ENCODE results near the gene RNF224.

RNF224 gene

GRCh38 chr9:137192859-137193258 lies 34.4 kb upstream of the RNF224 start:
- no peak for DNase-seq

GRCh38 chr9:137193771-137194170 lies 33.5 kb upstream of the RNF224 start:
- no peak for DNase-seq

DNA sequence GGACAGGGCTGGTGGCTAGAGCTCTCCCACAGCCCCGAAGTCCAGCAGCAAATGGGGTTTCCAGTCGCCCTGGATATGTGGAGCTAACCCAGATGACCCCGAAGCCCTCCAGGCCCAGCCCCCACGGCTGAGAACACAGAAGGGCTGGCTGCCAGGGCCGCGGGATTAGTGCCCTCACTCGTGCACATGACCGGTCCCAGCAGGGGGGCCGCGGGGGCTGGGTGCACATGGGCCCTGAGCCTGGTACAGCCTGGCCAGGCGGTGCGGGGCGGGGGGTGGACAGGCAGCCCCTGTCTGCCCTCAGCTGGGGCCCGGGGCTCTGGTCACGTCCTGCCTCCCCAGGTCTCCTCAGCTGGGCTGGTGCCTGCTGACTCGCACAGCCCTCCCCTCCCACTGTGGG lies 32.9 kb upstream of the RNF224 start:
- DNase-seq = no peak

GRCh38 chr9:137194909-137195308 lies 32.4 kb upstream of the RNF224 start:
- DNase-seq = no peak

DNA sequence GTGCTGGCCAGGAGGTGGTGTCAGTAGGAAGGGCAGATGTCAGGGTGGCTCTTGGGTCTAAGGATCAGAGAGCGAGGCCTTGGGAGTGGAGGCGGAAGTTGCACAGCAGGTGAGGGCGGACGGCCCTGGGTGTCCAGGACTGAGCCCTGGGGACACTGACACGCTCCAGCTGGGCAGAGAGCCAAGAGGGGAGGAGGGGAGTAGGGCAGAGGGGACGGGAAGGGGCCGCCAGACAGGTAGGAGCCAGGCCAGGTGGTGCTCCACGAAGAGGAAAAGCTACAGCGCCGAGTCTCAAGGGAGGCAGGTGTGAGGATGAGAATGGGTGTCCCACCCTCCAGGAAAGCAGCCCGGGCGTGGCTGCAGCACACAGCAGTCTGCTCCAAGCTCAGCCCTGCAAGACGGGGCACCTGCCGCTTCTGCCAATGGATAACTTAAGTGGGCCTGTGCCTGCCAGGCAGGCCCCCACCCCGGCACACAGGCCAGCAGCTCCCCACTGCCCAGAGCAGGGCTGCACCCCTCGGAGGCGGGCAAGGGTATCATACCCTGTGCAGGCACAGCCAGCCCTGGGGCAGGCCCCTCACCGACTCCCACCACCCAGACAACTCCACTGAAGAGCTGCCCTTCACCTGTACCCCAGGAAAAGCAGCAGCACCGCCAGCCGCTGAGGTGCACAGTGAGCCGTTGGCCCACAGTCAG lies 31.6 kb upstream of the RNF224 start:
- DNase-seq = no peak

GRCh38 chr9:137198051-137198901 lies 29.0 kb upstream of the RNF224 start:
- DNase-seq = no peak

DNA sequence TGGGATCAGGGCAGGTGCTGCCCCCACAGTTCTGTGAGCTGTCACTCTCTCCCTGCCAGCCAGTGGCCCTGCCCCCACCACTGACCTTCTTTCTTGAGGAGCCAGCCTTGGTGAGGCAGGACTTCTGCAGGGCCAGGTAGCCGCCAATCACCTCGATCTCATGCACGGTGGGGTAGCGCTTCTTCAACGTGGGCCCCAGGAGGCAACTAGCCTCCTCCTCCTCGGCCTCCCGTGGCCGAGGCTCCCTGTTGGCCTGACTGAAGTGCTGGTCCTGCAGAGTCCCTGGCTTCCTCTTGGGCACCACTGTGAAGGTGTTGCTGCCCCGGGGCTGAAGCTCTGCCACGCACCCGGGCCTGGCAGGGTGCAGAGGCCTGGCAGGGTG lies 28.4 kb upstream of the RNF224 start:
- DNase-seq = no peak

GRCh38 chr9:137199411-137200121 lies 27.7 kb upstream of the RNF224 start:
- no peak for DNase-seq

- peak; percentile 97 for DNase-seq
Observed at GRCh38 chr9:137200311-137201204, 26.7 kb upstream of the RNF224 start, which contains the start of gene TPRN. Gene TPRN (minus strand): TSS chr9:137200741. CDS start chr9:137200711, 30 bp downstream.

GRCh38 chr9:137201205-137201868 lies 26.0 kb upstream of the RNF224 start:
- DNase-seq = no peak

DNA sequence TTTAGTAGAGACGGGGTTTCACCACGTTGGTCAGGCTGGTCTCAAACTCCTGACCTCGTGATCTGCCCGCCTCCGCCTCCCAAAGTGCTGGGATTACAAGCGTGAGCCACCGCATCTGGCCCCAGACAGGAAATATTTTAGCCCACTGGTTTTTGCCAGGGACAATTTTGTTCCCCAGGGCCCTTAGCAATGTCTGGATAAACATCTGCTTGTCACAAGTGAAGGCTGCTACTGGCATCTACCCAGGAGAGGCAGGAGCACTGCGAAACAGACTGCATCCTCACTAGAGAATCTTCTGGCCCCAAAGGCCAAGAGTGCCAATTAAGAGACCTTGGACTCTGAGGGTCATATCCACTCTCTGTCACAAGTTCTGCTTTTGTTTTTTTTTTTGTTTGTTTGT lies 24.3 kb upstream of the RNF224 start:
- DNase-seq = no peak

- no peak for DNase-seq
Observed at GRCh38 chr9:137204731-137205125, 22.6 kb upstream of the RNF224 start.

DNA sequence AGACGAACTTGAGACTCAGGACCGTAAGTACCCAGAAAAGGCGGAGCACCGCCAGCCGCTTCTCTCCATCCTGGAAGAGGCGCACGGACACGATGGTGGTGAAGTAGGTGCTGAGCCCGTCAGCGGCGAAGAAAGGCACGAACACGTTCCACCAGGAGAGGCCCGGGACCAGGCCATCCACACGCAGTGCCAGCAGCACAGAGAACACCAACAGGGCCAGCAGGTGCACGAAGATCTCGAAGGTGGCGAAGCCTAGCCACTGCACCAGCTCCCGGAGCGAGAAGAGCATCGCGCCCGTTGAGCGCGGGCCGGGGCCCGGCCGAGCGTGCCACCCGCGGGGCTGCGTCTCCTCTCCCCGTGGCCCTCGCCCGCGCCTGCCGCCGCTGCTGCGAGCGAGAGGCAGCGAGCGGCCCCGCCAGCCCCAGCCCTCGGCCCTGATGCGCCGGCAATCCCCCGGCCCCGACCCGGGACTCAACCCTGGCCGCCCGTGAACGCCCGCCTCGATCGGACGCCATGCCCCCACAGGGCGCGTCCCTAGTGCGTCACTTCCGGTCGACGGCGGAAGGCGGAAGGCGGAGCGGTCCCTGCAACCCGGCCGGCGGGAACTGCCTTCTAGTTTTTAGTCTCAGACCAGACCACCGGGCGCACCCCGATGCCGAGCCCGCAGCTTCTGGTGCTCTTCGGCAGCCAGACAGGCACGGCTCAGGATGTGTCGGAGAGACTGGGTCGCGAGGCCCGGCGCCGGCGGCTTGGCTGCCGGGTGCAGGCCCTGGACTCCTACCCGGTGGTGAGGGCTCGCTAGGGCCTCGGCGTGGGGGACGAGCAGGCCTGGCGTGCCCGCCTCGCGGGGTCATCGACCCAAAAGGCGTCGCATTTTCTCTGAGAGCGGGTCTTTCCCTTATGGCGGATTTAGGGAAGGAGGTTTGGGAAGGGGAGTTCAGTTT lies 21.9 kb upstream of the RNF224 start, which contains the start of the genes NDOR1 and TMEM203:
Gene NDOR1, plus strand, starts transcription at position 575 of the 944 bp plus-strand sequence. Its CDS starts 78 bp downstream, at position 653.
Gene TMEM203, minus strand, starts transcription at position 523 of the 944 bp plus-strand sequence. Its CDS starts 234 bp downstream, at position 289.
- peak; percentile 97 for DNase-seq

- no peak for DNase-seq
Observed at GRCh38 chr9:137206602-137207001, 20.7 kb upstream of the RNF224 start.

GRCh38 chr9:137211532-137211931 lies 15.8 kb upstream of the RNF224 start:
- no peak for DNase-seq

DNA sequence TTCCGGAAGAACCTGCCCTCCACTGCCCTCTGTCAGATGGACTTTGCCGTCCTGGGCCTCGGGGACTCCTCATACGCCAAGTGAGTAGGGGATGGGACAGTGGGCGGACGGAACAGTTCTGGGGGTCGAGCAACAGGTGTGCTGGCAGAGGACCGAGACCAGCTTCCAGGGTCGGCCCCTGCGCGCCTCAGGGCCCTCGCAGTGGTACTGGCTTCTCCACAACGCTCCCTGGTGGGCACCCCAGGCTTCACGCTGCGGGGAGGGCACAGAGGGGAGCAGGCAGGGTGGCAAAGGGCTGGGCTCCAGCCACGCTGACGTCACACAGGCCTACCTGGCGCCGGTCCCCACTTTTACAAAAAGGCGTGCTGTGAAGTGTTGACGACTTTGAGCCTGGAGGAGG lies 14.8 kb upstream of the RNF224 start:
- no peak for DNase-seq

- no peak for DNase-seq
Observed at GRCh38 chr9:137213160-137214060, 13.9 kb upstream of the RNF224 start.

GRCh38 chr9:137214620-137215019 lies 12.7 kb upstream of the RNF224 start:
- DNase-seq = no peak
